Skin epidermis (tissue), 12 donors: ENCODE measurements around the gene NPAS2.

Experiments used
- H3K27ac ChIP-seq, 21 experiments: fragments of 200-600 bp; sonication (generic) in 11 of 21; one replicate each; pipeline ENCODE4 v1.5.0; 2020; ENCODE audit warnings: mild to moderate bottlenecking in 3 of 21, inconsistent platforms in 2 of 21, moderate library complexity in 2 of 21
- H3K4me3 ChIP-seq, 7 experiments: fragments of 200-600 bp; sonication (generic) in 2 of 7; one replicate each; pipeline ENCODE4 v1.5.0; 2020; ENCODE audit warnings: inconsistent platforms in 2 of 7, mild to moderate bottlenecking in 2 of 7, moderate library complexity in 1 of 7

NPAS2 gene

GRCh38 chr2:100995309-100996075 lies 175.6 kb downstream of the NPAS2 start:
- Histone ChIP-seq H3K4me3 (no peak overlapping the region), H3K27ac (no peak overlapping the region)

- H3K27ac ChIP-seq, result no peak overlapping the region
- H3K4me3 ChIP-seq, result no peak overlapping the region
Observed at GRCh38 chr2:100997509-100998234, 177.7 kb downstream of the NPAS2 start.

GRCh38 chr2:100998235-100998573 lies 178.3 kb downstream of the NPAS2 start:
- Histone ChIP-seq H3K4me3 (no peak overlapping the region), H3K27ac (no peak overlapping the region)

GRCh38 chr2:100999995-101000394 lies 180.1 kb downstream of the NPAS2 start:
- Histone ChIP-seq H3K27ac (no peak overlapping the region), H3K4me3 (no peak overlapping the region)

GRCh38 chr2:101001691-101002561 lies 182.0 kb downstream of the NPAS2 start, which contains the start of gene RPL31:
RPL31 (plus strand) TSS chr2:101002289; CDS start chr2:101002702, 413 bp downstream.
- Histone ChIP-seq H3K4me3 (peak within 1 kb of the TSS; percentile 59 to 96 (median 84)), H3K27ac (peak within 1 kb of the TSS; percentile 78 to 97 (median 88))

- Histone ChIP-seq H3K4me3 (peak overlapping the region; percentile 59 to 96 (median 84)), H3K27ac (peak overlapping the region; percentile 78 to 97 (median 88))
Observed at GRCh38 chr2:101002562-101003277, 182.8 kb downstream of the NPAS2 start.

- Histone ChIP-seq H3K27ac (peak overlapping the region in 17 of 21 experiments; percentile 14 to 97 (median 90)), H3K4me3 (peak overlapping the region; percentile 59 to 96 (median 84))
Observed at GRCh38 chr2:101003278-101003775, 183.4 kb downstream of the NPAS2 start.

GRCh38 chr2:101004620-101005325 lies 184.8 kb downstream of the NPAS2 start:
- H3K4me3 ChIP-seq, result no peak overlapping the region
- no peak overlapping the region for H3K27ac ChIP-seq

GRCh38 chr2:101006065-101006715 lies 186.3 kb downstream of the NPAS2 start:
- no peak overlapping the region for H3K27ac ChIP-seq
- no peak overlapping the region for H3K4me3 ChIP-seq

GRCh38 chr2:101007415-101008345 lies 187.7 kb downstream of the NPAS2 start:
- Histone ChIP-seq H3K27ac (no peak overlapping the region), H3K4me3 (no peak overlapping the region)

GRCh38 chr2:101011152-101011551 lies 191.2 kb downstream of the NPAS2 start:
- no peak overlapping the region for H3K4me3 ChIP-seq
- no peak overlapping the region for H3K27ac ChIP-seq

GRCh38 chr2:101012054-101012705 lies 192.2 kb downstream of the NPAS2 start:
- Histone ChIP-seq H3K4me3 (no peak overlapping the region), H3K27ac (no peak overlapping the region)

- H3K4me3 ChIP-seq, result no peak overlapping the region
- no peak overlapping the region for H3K27ac ChIP-seq
Observed at GRCh38 chr2:101012706-101013181, 192.8 kb downstream of the NPAS2 start.

GRCh38 chr2:101014264-101014857 lies 194.4 kb downstream of the NPAS2 start:
- H3K27ac ChIP-seq, result no peak overlapping the region
- H3K4me3 ChIP-seq, result no peak overlapping the region

GRCh38 chr2:101017371-101017770 lies 197.4 kb downstream of the NPAS2 start:
- Histone ChIP-seq H3K27ac (no peak overlapping the region), H3K4me3 (no peak overlapping the region)

- no peak overlapping the region for H3K4me3 ChIP-seq
- H3K27ac ChIP-seq, result no peak overlapping the region
Observed at GRCh38 chr2:101018934-101019333, 199.0 kb downstream of the NPAS2 start.
